ENCODE data around the gene VPS33B.

- TF ChIP-seq PAX5 (IDR thresholded peaks at IDR 0.05; ENCODE audit: insufficient read depth, low read length, severe bottlenecking) (no peak), POLR2A (IDR thresholded peaks at IDR 0.05; ENCODE audit: low read depth, low read length) (no peak), TAF1 (IDR thresholded peaks at IDR 0.05; ENCODE audit: low read depth, low read length) (no peak), POLR2AphosphoS5 (IDR thresholded peaks at IDR 0.05; ENCODE audit: low read depth, low read length) (no peak)
Observed at GRCh38 chr15:90959028-90959595, 63.3 kb downstream of the VPS33B start.

Data from GM12891 (cell line).